ENCODE results near the gene CUBN. TPM values are rescaled to one million over a fixed set of nuclear protein-coding genes. Genes with fewer than 3 reads are reported as not detected.
A peak's percentile ranks its signal among the peaks of the same experiment; 100 is the strongest.

Gene CUBN
- total RNA-seq, 1 donor from 2014 or later, result 0.32 TPM

DNA sequence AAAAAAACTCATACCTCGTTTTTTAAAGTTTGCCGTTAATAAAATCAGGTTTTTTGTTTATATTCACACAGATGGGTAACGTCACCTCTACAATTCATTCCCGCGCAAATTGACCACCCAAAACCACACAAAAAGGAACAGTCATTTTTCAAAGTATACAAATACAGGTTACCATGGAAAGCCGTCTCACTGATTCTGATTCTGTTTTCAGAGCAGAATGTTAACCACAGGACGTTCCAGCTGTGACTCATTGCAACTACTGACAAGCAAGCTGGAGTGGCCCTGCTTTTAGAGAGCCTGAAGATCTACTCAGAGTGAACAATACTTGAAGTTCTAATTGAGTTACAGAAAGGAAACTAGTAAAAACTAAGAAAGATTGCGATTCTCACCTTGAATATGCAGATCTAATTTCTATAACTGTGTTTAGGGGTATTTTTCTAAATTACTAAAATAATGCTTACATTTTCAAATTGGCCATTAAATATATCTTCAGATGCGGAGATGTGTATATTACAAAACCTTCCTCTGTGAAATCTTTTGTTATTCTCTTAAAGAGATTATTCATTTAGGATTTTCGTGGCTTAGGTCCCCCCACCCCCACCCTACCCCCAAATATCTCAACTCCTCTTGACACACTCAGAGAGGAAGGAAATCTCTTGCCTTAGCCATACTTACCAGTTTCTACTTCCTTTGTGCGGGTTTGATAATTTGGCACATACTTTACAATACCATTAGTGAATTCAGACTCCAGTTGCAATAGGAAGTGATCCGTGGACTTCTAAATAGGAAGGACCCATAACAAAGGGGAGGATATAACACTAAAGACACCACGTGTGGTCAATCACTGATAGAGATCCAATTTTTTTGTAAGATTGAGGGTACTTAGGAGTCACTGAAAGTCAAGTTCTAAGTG is 106.0 kb downstream of the CUBN start:
- Mint-ChIP-seq H3K36me3 (ENCODE audit: unreplicated experiment) (no peaks in the 10 kb centered on the region), H3K27ac (ENCODE audit: unreplicated experiment) (peak overlapping the region; percentile 49), H3K9me3 (ENCODE audit: unreplicated experiment) (peaks cover 3% of the 10 kb centered on the region), H3K27me3 (ENCODE audit: unreplicated experiment) (no peaks in the 10 kb centered on the region), H3K4me1 (ENCODE audit: low read depth, unreplicated experiment) (peaks cover 36% of the 10 kb centered on the region), H3K4me3 (ENCODE audit: unreplicated experiment) (no peak overlapping the region)
- no peak for DNase-seq
- no peak for TF ChIP-seq CTCF (IDR thresholded peaks at IDR 0.05; ENCODE audit: partially characterized antibody, unreplicated experiment)

GRCh38 chr10:17022896-17023295 is 106.7 kb downstream of the CUBN start:
- Mint-ChIP-seq H3K9me3 (ENCODE audit: unreplicated experiment) (peaks cover 3% of the 10 kb centered on the region), H3K4me1 (ENCODE audit: low read depth, unreplicated experiment) (peaks cover 36% of the 10 kb centered on the region), H3K27ac (ENCODE audit: unreplicated experiment) (no peak overlapping the region), H3K4me3 (ENCODE audit: unreplicated experiment) (no peak overlapping the region), H3K27me3 (ENCODE audit: unreplicated experiment) (no peaks in the 10 kb centered on the region), H3K36me3 (ENCODE audit: unreplicated experiment) (no peaks in the 10 kb centered on the region)
- DNase-seq, result no peak
- TF ChIP-seq CTCF (IDR thresholded peaks at IDR 0.05; ENCODE audit: partially characterized antibody, unreplicated experiment), result no peak

DNA sequence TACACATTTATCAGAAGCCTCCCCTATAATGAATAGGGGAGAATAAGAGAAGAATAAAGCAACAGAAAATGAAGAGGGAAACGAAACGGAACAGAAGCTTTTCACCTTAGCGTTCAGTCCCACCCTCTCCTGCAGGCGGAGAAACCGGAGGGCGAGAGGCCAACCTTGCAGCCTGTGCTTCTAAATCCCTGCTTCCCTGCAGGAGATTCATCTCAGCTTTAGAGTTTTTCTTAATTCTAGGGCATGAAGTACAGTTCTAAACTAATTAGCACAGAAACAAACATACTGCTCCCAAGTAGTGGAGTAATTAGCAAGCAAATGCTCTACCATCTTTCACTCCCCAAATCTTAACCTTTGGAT is 107.2 kb downstream of the CUBN start:
- no peaks in the 10 kb centered on the region for H3K27me3 Mint-ChIP-seq (ENCODE audit: unreplicated experiment)
- no peaks in the 10 kb centered on the region for H3K36me3 Mint-ChIP-seq (ENCODE audit: unreplicated experiment)
- no peak overlapping the region for H3K27ac Mint-ChIP-seq (ENCODE audit: unreplicated experiment)
- H3K4me3 Mint-ChIP-seq (ENCODE audit: unreplicated experiment), result no peak overlapping the region
- no peak for DNase-seq
- TF ChIP-seq CTCF (IDR thresholded peaks at IDR 0.05; ENCODE audit: partially characterized antibody, unreplicated experiment), result no peak
- peaks cover 3% of the 10 kb centered on the region for H3K9me3 Mint-ChIP-seq (ENCODE audit: unreplicated experiment)
- peaks cover 36% of the 10 kb centered on the region for H3K4me1 Mint-ChIP-seq (ENCODE audit: low read depth, unreplicated experiment)

DNA sequence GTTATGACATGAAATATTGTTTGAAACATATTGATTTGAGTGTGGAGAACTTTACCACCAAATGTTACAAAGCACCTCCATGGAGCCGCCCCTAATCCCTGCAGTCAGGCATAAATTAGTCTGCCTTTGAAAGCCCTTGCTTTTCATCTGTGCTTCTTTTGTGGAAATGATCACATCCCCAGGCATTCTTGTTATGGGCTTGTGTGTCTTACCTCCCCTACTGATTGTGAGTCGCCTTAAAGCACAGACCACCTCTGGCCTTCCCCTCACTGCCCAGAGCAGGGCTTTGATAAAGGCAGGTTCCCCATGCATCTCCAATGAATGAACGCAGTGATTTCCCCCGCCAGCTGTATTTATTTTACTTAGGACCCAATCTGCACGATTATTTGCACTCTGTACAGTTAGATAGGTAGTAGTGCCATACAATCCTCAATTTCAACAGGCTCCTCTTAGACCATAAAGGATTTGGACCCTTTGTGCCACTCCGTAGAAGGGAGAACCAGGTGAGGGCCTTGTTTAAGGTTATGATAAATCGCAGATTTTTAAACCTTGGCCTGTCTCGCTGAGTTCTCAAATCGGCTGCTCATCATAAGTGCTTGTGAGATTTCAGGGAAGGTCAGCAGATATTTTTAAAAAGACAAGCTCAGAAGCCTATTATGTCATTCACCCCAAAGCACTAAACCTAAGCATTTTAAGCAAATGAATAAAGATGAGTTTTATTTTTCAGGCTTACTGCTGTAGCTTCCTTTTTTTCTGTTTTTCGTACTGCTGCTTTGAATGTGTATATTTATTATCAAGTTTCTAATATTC is 107.8 kb downstream of the CUBN start:
- no peak for TF ChIP-seq CTCF (IDR thresholded peaks at IDR 0.05; ENCODE audit: partially characterized antibody, unreplicated experiment)
- Mint-ChIP-seq H3K36me3 (ENCODE audit: unreplicated experiment) (no peaks in the 10 kb centered on the region), H3K27me3 (ENCODE audit: unreplicated experiment) (no peaks in the 10 kb centered on the region), H3K9me3 (ENCODE audit: unreplicated experiment) (peaks cover 3% of the 10 kb centered on the region), H3K4me3 (ENCODE audit: unreplicated experiment) (peak overlapping the region; percentile 35), H3K27ac (ENCODE audit: unreplicated experiment) (peak overlapping the region; percentile 94), H3K4me1 (ENCODE audit: low read depth, unreplicated experiment) (peaks cover 36% of the 10 kb centered on the region)
- no peak for DNase-seq
